IPS-15b (cell line): ENCODE results near the gene TEAD1.
A peak's percentile ranks its signal among the peaks of the same experiment; 100 is the strongest.

ENCODE experiments used
- H3K27me3 ChIP-seq: one replicate; pipeline ENCODE4 v1.6.1; 2013; ENCODE audit warnings: low read length; ENCODE audit not compliant: control insufficient read depth, insufficient read depth
- H3K36me3 ChIP-seq: one replicate; pipeline ENCODE4 v1.6.1; 2013; ENCODE audit warnings: low read length; ENCODE audit not compliant: control insufficient read depth, insufficient read depth
- H3K4me1 ChIP-seq: one replicate; pipeline ENCODE4 v1.6.1; 2013; ENCODE audit warnings: mild to moderate bottlenecking, low read length; ENCODE audit not compliant: control insufficient read depth, insufficient read depth
- H3K4me3 ChIP-seq: one replicate; pipeline ENCODE4 v1.5.1; 2013; ENCODE audit warnings: low read depth, low read length
- H3K9ac ChIP-seq: one replicate; pipeline ENCODE4 v1.6.1; 2013; ENCODE audit warnings: low read depth, mild to moderate bottlenecking, low read length
- H3K9me3 ChIP-seq: one replicate; pipeline ENCODE4 v1.6.1; 2013; ENCODE audit warnings: mild to moderate bottlenecking, low read length; ENCODE audit not compliant: control insufficient read depth, insufficient read depth

TEAD1 gene

DNA sequence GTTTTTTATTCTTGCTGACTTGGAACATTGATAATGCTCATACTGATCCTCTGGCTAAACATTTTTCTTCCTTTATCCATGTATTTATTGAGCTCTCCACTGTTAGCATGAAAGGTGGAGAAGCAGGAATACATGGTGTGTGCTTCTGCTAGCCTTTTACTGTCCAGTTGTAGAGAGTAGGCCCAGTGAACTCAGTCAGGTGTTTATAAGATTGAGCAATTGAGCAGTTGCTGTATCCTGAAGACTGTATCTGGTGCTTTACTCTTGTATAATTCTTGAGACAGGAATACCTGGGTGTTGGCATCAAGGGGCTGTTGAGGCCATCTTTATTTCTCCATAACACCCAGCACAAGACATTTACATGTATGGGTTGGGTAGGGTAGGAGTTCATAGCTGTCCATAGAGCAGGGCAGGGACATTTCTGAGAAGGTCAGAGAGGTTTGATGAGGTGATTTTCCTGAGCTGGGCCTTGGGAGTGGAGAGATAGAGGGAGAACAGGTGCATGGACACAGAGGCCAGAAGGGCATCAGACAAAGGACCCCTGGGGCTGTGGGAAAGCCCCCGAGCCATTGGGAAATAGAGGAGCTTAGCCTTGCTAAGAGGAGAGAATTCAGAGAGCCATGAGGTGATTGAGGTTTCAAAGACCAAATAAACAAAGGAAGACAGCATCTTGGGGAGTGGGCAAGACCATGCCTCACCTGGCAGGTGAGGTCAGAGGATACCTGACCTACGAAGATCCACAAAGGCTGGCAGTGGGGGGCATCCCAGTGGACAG, 155.5 kb downstream of the TEAD1 start:
- H3K9ac ChIP-seq = no peak overlapping the region
- peaks cover 52% of the 10 kb centered on the region for H3K4me1 ChIP-seq
- H3K27me3 ChIP-seq = no peaks in the 10 kb centered on the region
- H3K9me3 ChIP-seq = no peaks in the 10 kb centered on the region
- H3K4me3 ChIP-seq = peak overlapping the region; percentile 23
- no peaks in the 10 kb centered on the region for H3K36me3 ChIP-seq

GRCh38 chr11:12831471-12832202, 157.4 kb downstream of the TEAD1 start:
- Histone ChIP-seq H3K27me3 (no peaks in the 10 kb centered on the region), H3K9ac (no peak overlapping the region), H3K4me1 (peaks cover 34% of the 10 kb centered on the region), H3K36me3 (no peaks in the 10 kb centered on the region), H3K4me3 (no peak overlapping the region), H3K9me3 (no peaks in the 10 kb centered on the region)

DNA sequence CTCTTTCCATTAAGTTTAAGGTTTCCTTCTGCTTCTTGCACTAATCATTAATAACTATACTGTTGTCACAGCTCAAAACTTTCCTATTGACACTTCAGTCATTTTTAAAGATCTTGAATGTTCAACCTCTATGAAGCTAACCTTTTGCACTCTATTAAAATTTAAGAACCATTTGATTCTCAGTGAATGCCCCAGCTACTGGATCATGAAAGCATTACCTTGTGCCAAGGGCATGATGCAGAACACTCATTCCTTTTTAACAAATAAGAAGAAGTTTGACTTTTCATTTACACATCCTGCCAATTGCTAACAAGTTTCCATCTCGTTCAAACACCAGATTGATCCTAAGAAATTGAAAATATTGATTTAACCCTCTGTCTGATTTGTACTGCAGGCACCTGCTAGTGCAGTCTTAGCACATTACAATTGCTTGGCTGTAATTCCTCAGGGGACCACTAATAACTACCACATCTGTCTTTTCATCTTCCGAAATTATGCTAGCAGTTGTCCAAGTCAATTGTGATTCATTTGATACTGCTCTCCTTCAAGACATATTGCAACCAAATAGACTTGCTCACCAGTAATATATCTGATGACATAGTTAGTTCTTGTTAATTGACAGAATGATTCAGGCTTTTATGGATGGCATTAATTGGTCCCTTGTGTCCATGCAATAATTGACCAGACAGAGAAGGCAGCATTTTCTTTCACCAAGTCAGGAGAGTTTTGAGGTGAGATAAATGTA, 158.4 kb downstream of the TEAD1 start:
- no peak overlapping the region for H3K4me3 ChIP-seq
- no peaks in the 10 kb centered on the region for H3K36me3 ChIP-seq
- no peak overlapping the region for H3K9ac ChIP-seq
- no peaks in the 10 kb centered on the region for H3K27me3 ChIP-seq
- peaks cover 25% of the 10 kb centered on the region for H3K4me1 ChIP-seq
- no peaks in the 10 kb centered on the region for H3K9me3 ChIP-seq

- no peak overlapping the region for H3K4me3 ChIP-seq
- no peaks in the 10 kb centered on the region for H3K27me3 ChIP-seq
- peaks cover 20% of the 10 kb centered on the region for H3K4me1 ChIP-seq
- no peaks in the 10 kb centered on the region for H3K36me3 ChIP-seq
- H3K9me3 ChIP-seq = no peaks in the 10 kb centered on the region
- no peak overlapping the region for H3K9ac ChIP-seq
These were observed 159.9 kb downstream of the TEAD1 start for GRCh38 chr11:12834166-12834565.

DNA sequence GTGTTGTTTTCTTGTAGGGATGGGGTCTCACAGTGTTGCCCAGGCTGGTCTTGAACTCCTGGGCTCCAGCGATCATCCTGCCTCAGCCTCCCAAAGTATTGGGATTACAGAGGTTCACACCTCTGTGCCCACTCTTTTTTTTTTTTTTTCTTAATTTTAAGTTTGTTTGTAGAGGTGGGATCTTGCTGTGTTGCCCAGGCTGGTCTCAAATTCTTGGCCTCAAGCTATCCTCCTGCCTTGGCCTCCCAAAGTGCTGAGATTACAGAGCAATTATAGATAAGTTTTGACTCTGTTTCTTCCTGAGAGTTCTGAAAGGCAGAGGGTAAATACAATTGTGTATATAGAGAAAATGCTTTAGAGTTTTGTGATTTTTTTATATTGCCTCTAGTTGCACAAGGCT, 160.4 kb downstream of the TEAD1 start:
- Histone ChIP-seq H3K4me1 (peaks cover 15% of the 10 kb centered on the region), H3K9ac (no peak overlapping the region), H3K27me3 (no peaks in the 10 kb centered on the region), H3K36me3 (no peaks in the 10 kb centered on the region), H3K4me3 (no peak overlapping the region), H3K9me3 (no peaks in the 10 kb centered on the region)

DNA sequence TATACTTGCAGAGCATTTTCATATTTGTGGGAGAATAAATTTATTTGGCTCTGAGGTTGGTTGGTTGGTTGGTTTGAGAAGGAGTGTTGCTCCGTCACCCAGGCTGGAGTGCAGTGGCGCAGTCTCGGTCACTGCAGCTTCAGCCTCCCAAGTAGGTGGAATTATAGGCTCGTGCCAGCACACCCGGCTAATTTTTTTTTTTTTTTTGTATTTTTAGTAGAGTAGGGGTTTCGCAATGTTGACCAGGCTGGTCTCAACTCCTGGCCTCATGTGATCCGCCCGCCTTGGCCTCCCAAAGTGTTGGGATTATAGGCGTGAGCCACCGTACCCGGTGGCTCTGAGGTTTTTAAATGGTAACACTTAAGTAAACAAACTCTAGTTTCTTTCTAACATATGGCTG, 161.1 kb downstream of the TEAD1 start:
- no peak overlapping the region for H3K9ac ChIP-seq
- H3K9me3 ChIP-seq = no peaks in the 10 kb centered on the region
- H3K4me3 ChIP-seq = no peak overlapping the region
- peaks cover 9% of the 10 kb centered on the region for H3K4me1 ChIP-seq
- H3K27me3 ChIP-seq = no peaks in the 10 kb centered on the region
- H3K36me3 ChIP-seq = no peaks in the 10 kb centered on the region

- no peaks in the 10 kb centered on the region for H3K27me3 ChIP-seq
- peaks cover 21% of the 10 kb centered on the region for H3K4me1 ChIP-seq
- no peak overlapping the region for H3K9ac ChIP-seq
- H3K9me3 ChIP-seq = no peaks in the 10 kb centered on the region
- no peaks in the 10 kb centered on the region for H3K36me3 ChIP-seq
- H3K4me3 ChIP-seq = no peak overlapping the region
These were observed 164.4 kb downstream of the TEAD1 start for GRCh38 chr11:12838463-12839123.

DNA sequence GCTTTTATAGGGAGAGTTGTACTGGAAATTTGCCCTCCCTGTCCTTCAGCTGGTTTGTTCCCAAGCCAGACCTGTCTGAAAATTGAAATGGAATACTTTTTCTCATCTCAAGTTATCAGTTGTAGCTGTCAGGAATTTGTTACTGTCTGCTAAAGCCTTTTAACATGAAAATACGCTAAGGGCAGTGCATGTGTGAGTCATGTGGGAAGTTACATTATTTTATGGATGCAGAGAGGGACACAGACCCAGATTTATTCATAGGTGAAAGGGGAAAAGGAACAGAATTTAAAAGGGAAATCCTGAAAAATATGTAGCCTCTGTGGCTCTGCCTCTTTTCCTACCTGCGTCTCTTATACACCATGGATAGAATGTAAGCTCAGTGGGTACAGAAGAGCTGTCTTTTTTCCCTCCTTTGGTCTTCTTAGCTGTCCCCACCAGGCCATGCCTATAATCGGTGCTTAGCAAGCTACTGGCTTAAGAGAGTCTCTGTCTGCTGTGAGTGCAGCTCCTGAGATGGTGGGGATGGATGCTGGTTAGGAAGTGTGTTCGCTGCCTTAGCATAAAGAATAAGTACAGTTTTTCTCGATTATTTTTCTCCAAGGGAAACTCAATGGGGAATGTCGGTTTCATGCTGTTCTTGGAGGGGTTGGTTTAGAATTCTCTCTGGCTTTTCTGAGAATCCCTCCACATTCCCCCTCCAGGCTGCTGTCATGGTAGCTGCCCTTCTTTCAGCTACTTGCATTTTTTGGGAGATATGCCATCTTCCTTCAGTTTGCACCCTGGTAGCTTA, 166.8 kb downstream of the TEAD1 start:
- Histone ChIP-seq H3K36me3 (no peaks in the 10 kb centered on the region), H3K9me3 (no peaks in the 10 kb centered on the region), H3K4me1 (peaks cover 30% of the 10 kb centered on the region), H3K27me3 (no peaks in the 10 kb centered on the region), H3K4me3 (no peak overlapping the region), H3K9ac (no peak overlapping the region)

DNA sequence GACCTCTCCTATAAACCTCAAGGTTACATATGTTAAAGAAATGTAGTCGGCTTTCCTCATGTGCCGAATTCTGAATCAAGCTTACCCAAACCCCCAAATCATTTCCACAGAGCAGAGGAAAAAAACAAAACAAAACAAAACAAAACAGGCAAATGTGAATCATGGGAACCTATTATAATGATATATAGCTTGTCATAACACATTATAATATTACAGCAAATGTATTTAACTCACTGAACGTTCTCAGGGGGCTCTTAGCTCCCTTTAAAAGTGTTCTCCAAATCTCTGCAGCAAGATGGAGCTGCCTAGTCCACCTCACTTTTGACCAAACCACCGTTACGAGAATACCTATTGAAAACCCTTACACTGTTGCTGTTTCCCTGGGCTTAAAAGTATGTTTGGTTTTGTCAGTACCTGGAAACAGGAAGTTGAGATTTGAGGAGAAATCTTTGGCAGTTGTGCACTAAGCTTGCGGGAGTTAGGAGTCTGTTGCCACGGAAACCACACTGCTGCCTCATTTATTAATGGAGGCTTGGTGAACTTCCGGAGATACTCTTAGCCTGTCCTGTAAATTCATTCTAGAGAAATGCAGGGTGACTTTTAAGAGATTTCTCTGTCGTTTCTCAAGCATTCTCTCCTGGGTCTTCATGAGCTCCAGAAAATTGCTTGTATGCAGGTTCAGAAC, 167.9 kb downstream of the TEAD1 start:
- Histone ChIP-seq H3K36me3 (no peaks in the 10 kb centered on the region), H3K9ac (no peak overlapping the region), H3K4me1 (peaks cover 38% of the 10 kb centered on the region), H3K27me3 (no peaks in the 10 kb centered on the region), H3K9me3 (no peaks in the 10 kb centered on the region), H3K4me3 (no peak overlapping the region)

- H3K4me1 ChIP-seq = peaks cover 39% of the 10 kb centered on the region
- H3K9me3 ChIP-seq = no peaks in the 10 kb centered on the region
- no peaks in the 10 kb centered on the region for H3K27me3 ChIP-seq
- no peaks in the 10 kb centered on the region for H3K36me3 ChIP-seq
- no peak overlapping the region for H3K9ac ChIP-seq
- no peak overlapping the region for H3K4me3 ChIP-seq
These were observed 168.9 kb downstream of the TEAD1 start for GRCh38 chr11:12842933-12843636.
